ENCODE data around the gene ARRDC2. TPM values are rescaled to one million over a fixed set of nuclear protein-coding genes. Genes with fewer than 3 reads are reported as not detected.

ARRDC2 gene
- total RNA-seq, 1 experiment from 2014 or later = 15.5 TPM

DNA sequence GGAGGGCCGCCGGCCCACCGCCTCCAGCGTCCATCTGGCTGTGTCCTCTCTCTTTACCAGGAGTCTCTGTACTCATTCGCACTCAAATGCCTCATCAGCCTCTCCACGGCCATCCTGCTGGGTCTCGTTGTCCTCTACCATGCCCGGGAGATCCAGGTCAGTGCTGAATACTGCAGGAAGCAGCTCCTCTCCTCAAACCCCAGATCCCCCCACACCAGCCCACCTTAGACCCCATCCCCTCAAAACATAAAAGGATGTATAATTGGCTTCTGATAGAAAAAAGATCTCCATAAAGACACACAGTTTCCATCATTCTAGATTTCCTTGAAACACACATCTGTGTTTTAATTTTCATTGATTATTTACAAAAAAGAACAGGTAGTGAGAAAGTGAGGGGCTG is 32.9 kb upstream of the ARRDC2 start:
- Histone ChIP-seq H3K9me3 (ENCODE audit: insufficient read depth, low read depth) (no peaks in the 10 kb centered on the region), H3K79me2 (ENCODE audit: low read depth) (no peaks in the 10 kb centered on the region), H3K27me3 (ENCODE audit: insufficient read depth, low read depth) (peaks cover 13% of the 10 kb centered on the region; the same call in 1 of the 2 replicates), H3K4me2 (no peak overlapping the region), H2AFZ (no peak overlapping the region), H3K27ac (no peak overlapping the region), H4K20me1 (ENCODE audit: insufficient read depth) (no peaks in the 10 kb centered on the region), H3K4me1 (replicated peaks; ENCODE audit: insufficient read depth) (no peaks in the 10 kb centered on the region), H3K4me3 (no peak overlapping the region), H3F3A (ENCODE audit: insufficient read depth, low read depth) (no peaks in the 10 kb centered on the region; the same call in 1 of the 2 replicates), H3K9me2 (ENCODE audit: insufficient read depth) (no peaks in the 10 kb centered on the region), H3K36me3 (ENCODE audit: low read depth) (no peaks in the 10 kb centered on the region)
- no TSS peak for BruUV-seq (replicated peaks)
- intact Hi-C loops (cut with micrococcal nuclease; ENCODE audit: unreplicated experiment) = no loop called here
- ChIA-PET CTCF (interaction anchor here (0.9 kb wide), 1 partner anchor 36 kb away, joined by 4 read pairs; no protein-coding TSS in a partner anchor), POLR2A (ENCODE audit: unreplicated experiment) (no interaction called here)
- no peak for DNase-seq
- TF ChIP-seq, protein P1, sequence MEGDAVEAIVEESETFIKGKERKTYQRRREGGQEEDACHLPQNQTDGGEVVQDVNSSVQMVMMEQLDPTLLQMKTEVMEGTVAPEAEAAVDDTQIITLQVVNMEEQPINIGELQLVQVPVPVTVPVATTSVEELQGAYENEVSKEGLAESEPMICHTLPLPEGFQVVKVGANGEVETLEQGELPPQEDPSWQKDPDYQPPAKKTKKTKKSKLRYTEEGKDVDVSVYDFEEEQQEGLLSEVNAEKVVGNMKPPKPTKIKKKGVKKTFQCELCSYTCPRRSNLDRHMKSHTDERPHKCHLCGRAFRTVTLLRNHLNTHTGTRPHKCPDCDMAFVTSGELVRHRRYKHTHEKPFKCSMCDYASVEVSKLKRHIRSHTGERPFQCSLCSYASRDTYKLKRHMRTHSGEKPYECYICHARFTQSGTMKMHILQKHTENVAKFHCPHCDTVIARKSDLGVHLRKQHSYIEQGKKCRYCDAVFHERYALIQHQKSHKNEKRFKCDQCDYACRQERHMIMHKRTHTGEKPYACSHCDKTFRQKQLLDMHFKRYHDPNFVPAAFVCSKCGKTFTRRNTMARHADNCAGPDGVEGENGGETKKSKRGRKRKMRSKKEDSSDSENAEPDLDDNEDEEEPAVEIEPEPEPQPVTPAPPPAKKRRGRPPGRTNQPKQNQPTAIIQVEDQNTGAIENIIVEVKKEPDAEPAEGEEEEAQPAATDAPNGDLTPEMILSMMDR (conservative IDR thresholded peaks at IDR 0.05) = no peak
- TF ChIP-seq EZH2 (IDR thresholded peaks at IDR 0.05; ENCODE audit: low read depth) = no peak

DNA sequence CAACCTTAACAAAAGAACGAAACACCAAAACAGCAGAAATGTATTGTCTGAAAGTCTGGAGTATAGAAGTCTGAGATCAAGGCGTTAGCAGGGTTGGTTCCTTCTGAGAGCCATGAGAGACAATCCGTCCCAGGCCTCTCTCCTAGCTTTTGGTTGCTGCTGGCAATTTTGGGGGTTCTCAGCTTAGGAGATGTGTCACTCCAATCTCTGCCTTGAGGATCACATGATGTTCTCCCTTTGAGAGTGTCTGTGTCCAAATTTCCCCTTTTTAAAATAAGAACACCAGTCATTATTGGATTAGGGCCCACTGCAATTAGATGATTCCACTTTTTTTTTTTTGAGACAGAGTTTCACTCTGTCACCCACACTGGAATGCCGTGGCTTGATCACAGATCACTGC is 30.9 kb upstream of the ARRDC2 start:
- CTCF ChIA-PET = no interaction called here
- intact Hi-C loops (cut with micrococcal nuclease; ENCODE audit: unreplicated experiment) = no loop called here

DNA sequence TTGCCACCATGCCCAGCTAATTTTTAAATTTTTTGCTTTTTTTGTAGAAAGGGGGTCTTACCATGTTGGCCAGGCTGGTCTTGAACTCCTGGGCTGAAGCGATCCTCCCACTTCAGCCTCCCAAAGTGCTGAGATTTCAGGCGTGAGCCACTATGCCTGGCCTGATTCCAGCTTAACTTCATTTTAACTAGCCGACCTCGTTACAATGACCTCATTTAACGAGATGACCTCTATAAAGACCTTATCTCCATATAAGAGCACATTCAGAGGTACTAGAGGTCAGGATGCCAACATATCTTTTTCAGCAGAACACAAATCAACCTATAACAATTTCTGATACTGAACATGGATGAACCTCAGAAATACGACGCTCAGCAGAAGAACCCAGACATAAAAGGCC is 30.5 kb upstream of the ARRDC2 start:
- CTCF ChIA-PET = no interaction called here
- POLR2A ChIA-PET (ENCODE audit: unreplicated experiment) = no interaction called here

More for the DNA sequence above, 30.9 kb upstream of the ARRDC2 start:
- H3K4me3 ChIP-seq = no peak overlapping the region
- no peak overlapping the region for H2AFZ ChIP-seq
- no peaks in the 10 kb centered on the region for H3K36me3 ChIP-seq (ENCODE audit: low read depth)
- H3K27ac ChIP-seq = no peak overlapping the region
- BruUV-seq (replicated peaks) = no TSS peak
- H3K9me3 ChIP-seq (ENCODE audit: insufficient read depth, low read depth) = no peaks in the 10 kb centered on the region
- no peak overlapping the region for H3K4me2 ChIP-seq
- POLR2A ChIA-PET (ENCODE audit: unreplicated experiment) = no interaction called here
- no peaks in the 10 kb centered on the region for H3K79me2 ChIP-seq (ENCODE audit: low read depth)
- DNase-seq = no peak
- peaks cover 3% of the 10 kb centered on the region; the same call in 1 of the 2 replicates for H3F3A ChIP-seq (ENCODE audit: insufficient read depth, low read depth)
- no peaks in the 10 kb centered on the region for H4K20me1 ChIP-seq (ENCODE audit: insufficient read depth)
- TF ChIP-seq, protein P1 (conservative IDR thresholded peaks at IDR 0.05) = no peak
- TF ChIP-seq EZH2 (IDR thresholded peaks at IDR 0.05; ENCODE audit: low read depth) = no peak
- no peaks in the 10 kb centered on the region for H3K9me2 ChIP-seq (ENCODE audit: insufficient read depth)
- peaks cover 17% of the 10 kb centered on the region for H3K27me3 ChIP-seq (ENCODE audit: insufficient read depth, low read depth)
- H3K4me1 ChIP-seq (replicated peaks; ENCODE audit: insufficient read depth) = no peaks in the 10 kb centered on the region

More for the DNA sequence above, 30.5 kb upstream of the ARRDC2 start:
- intact Hi-C loops (cut with micrococcal nuclease; ENCODE audit: unreplicated experiment) = no loop called here
- Histone ChIP-seq H3K9me3 (ENCODE audit: insufficient read depth, low read depth) (no peaks in the 10 kb centered on the region), H3K4me3 (no peak overlapping the region), H4K20me1 (ENCODE audit: insufficient read depth) (no peaks in the 10 kb centered on the region), H3K4me1 (replicated peaks; ENCODE audit: insufficient read depth) (no peaks in the 10 kb centered on the region), H3F3A (ENCODE audit: insufficient read depth, low read depth) (peaks cover 3% of the 10 kb centered on the region; the same call in 1 of the 2 replicates), H3K27me3 (ENCODE audit: insufficient read depth, low read depth) (peaks cover 21% of the 10 kb centered on the region), H3K79me2 (ENCODE audit: low read depth) (no peaks in the 10 kb centered on the region), H3K27ac (no peak overlapping the region), H2AFZ (no peak overlapping the region), H3K4me2 (no peak overlapping the region), H3K9me2 (ENCODE audit: insufficient read depth) (no peaks in the 10 kb centered on the region), H3K36me3 (ENCODE audit: low read depth) (no peaks in the 10 kb centered on the region)
- no peak for TF ChIP-seq EZH2 (IDR thresholded peaks at IDR 0.05; ENCODE audit: low read depth)
- TF ChIP-seq, protein P1 (conservative IDR thresholded peaks at IDR 0.05) = no peak
- no peak for DNase-seq
- BruUV-seq (replicated peaks) = no TSS peak

All from PC-9 (cell line).